Thyroid gland (tissue), 4 donors: Measurements from ENCODE around the gene ARSI. TPM values are rescaled to one million over a fixed set of nuclear protein-coding genes. Genes with fewer than 3 reads are reported as not detected.

Source experiments
- DNase-seq, 2 donors: peaks; one replicate each; pipeline ENCODE4 v3.0.0-alpha.2; 2019
- H3K27ac ChIP-seq, 3 donors: fragments of 200-600 bp; sonication (generic); 1 replicate in 2 of 3; 2 replicates in 1 of 3; pipeline ENCODE4 v1.5.1; 2016 to 2019; ENCODE audit warnings: mild to moderate bottlenecking in 1 of 3, moderate library complexity in 1 of 3
- H3K27me3 ChIP-seq: fragments of 200-600 bp; sonication (generic); one replicate; pipeline ENCODE4 v1.5.1; 2019
- H3K36me3 ChIP-seq, 2 donors: fragments of 200-600 bp; sonication (generic); one replicate each; pipeline ENCODE4 v1.5.1; 2016 to 2019
- H3K4me1 ChIP-seq, 2 donors: fragments of 200-600 bp; sonication (generic); one replicate each; pipeline ENCODE4 v1.5.1; 2017 to 2019
- H3K4me3 ChIP-seq, 3 donors: fragments of 200-600 bp; sonication (generic); replicated peaks in 1 of 3; 1 replicate in 2 of 3; 2 replicates in 1 of 3; pipeline ENCODE4 v1.5.1; 2016; ENCODE audit warnings: mild to moderate bottlenecking in 1 of 3
- H3K9me3 ChIP-seq: fragments of 200-600 bp; sonication (generic); one replicate; pipeline ENCODE4 v1.5.1; 2017
- POLR2A ChIP-seq, 2 donors: fragments of 450-650 bp; IDR thresholded peaks; one replicate each; pipeline ENCODE4 v1.6.1; 2017; ENCODE audit warnings: antibody characterized with exemption in 2 of 2, mild to moderate bottlenecking in 2 of 2, moderate library complexity in 1 of 2
- WGBS, 2 donors: methylation state at CpG; one replicate each; pipeline ENCODE4 v1.1.5; 2017; 5-methylcytosine and 5-hydroxymethylcytosine counted together
- intact Hi-C: fragments of 100-400 bp; cut with DNase I; formaldehyde crosslinking; loops from one replicate; pipeline ENCODE4 v1.15.1; 2023
- total RNA-seq, 4 donors: library from RNA; depleted of rRNA; stranded (reverse); fragments of >200 nt; gene quantifications; one replicate each; pipeline ENCODE4 v1.2.3, GENCODE V29; 2016
- TF ChIP-seq, protein P1 (sequence below), 6 experiments: fragments of 200-600 bp in 3 of 6; fragments of 450-650 bp in 3 of 6; sonication (generic) in 3 of 6; IDR thresholded peaks; one replicate each; pipeline ENCODE4 v1.5.1; 2016 to 2019; ENCODE audit warnings: antibody characterized with exemption in 6 of 6, mild to moderate bottlenecking in 2 of 6, inconsistent platforms in 1 of 6, moderate library complexity in 1 of 6

The ARSI gene
- total RNA-seq, 4 donors from 2014 or later = 0.22 to 0.67 TPM; not detected in 2

DNA sequence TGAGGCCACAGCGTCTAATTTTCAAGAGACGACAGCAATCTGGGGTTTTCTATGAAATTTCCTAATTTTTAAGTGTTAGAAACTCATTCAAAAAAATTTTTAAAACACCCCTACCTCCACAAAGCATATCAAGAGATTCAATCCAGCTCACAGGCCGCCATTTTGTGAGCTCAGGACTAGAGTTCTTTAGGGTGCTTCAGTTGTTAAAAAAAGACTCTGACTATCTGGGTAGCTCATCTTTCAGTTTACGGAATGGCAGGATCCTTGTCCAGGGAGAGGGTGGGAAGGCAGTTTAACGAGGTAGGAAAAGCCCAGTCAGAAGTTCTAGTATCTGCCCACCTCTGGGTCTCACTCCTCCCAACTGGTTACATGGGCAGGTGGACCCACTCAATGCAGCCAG is 56.3 kb downstream of the ARSI start:
- Histone ChIP-seq H3K27ac (no peak overlapping the region), H3K27me3 (no peaks in the 10 kb centered on the region), H3K9me3 (no peaks in the 10 kb centered on the region), H3K36me3 (no peaks in the 10 kb centered on the region), H3K4me1 (no peaks in the 10 kb centered on the region), H3K4me3 (no peak overlapping the region)
- no peak for DNase-seq
- WGBS, 2 donors = 88 to 91% methylated on average over 5 of the region's 5 CpGs
- intact Hi-C loops = no loop called here
- TF ChIP-seq, protein P1, sequence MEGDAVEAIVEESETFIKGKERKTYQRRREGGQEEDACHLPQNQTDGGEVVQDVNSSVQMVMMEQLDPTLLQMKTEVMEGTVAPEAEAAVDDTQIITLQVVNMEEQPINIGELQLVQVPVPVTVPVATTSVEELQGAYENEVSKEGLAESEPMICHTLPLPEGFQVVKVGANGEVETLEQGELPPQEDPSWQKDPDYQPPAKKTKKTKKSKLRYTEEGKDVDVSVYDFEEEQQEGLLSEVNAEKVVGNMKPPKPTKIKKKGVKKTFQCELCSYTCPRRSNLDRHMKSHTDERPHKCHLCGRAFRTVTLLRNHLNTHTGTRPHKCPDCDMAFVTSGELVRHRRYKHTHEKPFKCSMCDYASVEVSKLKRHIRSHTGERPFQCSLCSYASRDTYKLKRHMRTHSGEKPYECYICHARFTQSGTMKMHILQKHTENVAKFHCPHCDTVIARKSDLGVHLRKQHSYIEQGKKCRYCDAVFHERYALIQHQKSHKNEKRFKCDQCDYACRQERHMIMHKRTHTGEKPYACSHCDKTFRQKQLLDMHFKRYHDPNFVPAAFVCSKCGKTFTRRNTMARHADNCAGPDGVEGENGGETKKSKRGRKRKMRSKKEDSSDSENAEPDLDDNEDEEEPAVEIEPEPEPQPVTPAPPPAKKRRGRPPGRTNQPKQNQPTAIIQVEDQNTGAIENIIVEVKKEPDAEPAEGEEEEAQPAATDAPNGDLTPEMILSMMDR (IDR thresholded peaks at IDR 0.05) = no peak
- TF ChIP-seq POLR2A (IDR thresholded peaks at IDR 0.05) = no peak

Other genes with a start within 250 kb of the ARSI start
- gene CSF1R, start 216.4 kb downstream of the ARSI start, total RNA-seq = 10 to 100 TPM in 3 of 4 donors, 1 to 10 TPM in 1; 9.1 to 14.1 (median 11.4) TPM
- gene PDGFRB, start 147.1 kb downstream of the ARSI start, total RNA-seq = 100 to 1,000 TPM in 2 of 4 donors, 10 to 100 TPM in 2; 47.3 to 108 (median 84.8) TPM
- not detected for gene CDX1, start 136.1 kb downstream of the ARSI start, total RNA-seq
- not detected for gene SLC6A7, start 112.8 kb downstream of the ARSI start, total RNA-seq
- not detected for gene CAMK2A, start 13.1 kb downstream of the ARSI start, total RNA-seq
- gene TCOF1, start 54.8 kb upstream of the ARSI start, total RNA-seq = 10 to 100 TPM; 20.7 to 28.0 (median 25.3) TPM
- gene CD74, start 110.0 kb upstream of the ARSI start, total RNA-seq = 100 to 1,000 TPM; 287 to 675 (median 493) TPM
- 1,000 to 10,000 TPM; 2,017 to 5,540 (median 2,786) TPM for gene RPS14, start 146.8 kb upstream of the ARSI start, total RNA-seq
- gene NDST1, start 205.2 kb upstream of the ARSI start, total RNA-seq = 100 to 1,000 TPM in 2 of 4 donors, 10 to 100 TPM in 2; 84.9 to 171 (median 113) TPM